Testis (tissue), 3 donors: ENCODE results near the gene DPP6. TPM values are rescaled to one million over a fixed set of nuclear protein-coding genes. Genes with fewer than 3 reads are reported as not detected.

ENCODE experiments used
- DNase-seq: peaks from one replicate; pipeline ENCODE4 v3.0.0-alpha.2; 2019
- H3K27ac ChIP-seq, 2 donors: fragments of 200-600 bp; sonication (generic); one replicate each; pipeline ENCODE4 v1.5.1; 2019
- H3K27me3 ChIP-seq: fragments of 200-600 bp; sonication (generic); one replicate; pipeline ENCODE4 v1.5.1; 2019
- H3K36me3 ChIP-seq: fragments of 200-600 bp; sonication (generic); one replicate; pipeline ENCODE4 v1.5.1; 2017; ENCODE audit warnings: low read depth; ENCODE audit errors: missing control alignments
- H3K4me1 ChIP-seq: fragments of 200-600 bp; sonication (generic); one replicate; pipeline ENCODE4 v1.5.1; 2019
- H3K4me3 ChIP-seq, 2 donors: fragments of 200-600 bp; sonication (generic); one replicate each; pipeline ENCODE4 v1.5.1; 2017 to 2019
- H3K9me3 ChIP-seq: fragments of 200-600 bp; sonication (generic); one replicate; pipeline ENCODE4 v1.5.1; 2017
- POLR2A ChIP-seq: fragments of 450-650 bp; IDR thresholded peaks from one replicate; pipeline ENCODE4 v1.6.1; 2017; ENCODE audit warnings: antibody characterized with exemption, mild to moderate bottlenecking, moderate library complexity
- WGBS, 2 donors: methylation state at CpG; one replicate each; pipeline ENCODE4 v1.1.5; 2018; 5-methylcytosine and 5-hydroxymethylcytosine counted together
- intact Hi-C: fragments of 100-400 bp; cut with DNase I; formaldehyde crosslinking; loops from one replicate; pipeline ENCODE4 v1.15.1; 2023; ENCODE audit warnings: low total_unique reads
- polyA plus RNA-seq: library from polyadenylated mRNA; stranded (reverse); fragments of 350-450 nt; fragmentation: Illumina TruSeq; extraction: RNeasy Lipid Tissue Mini Kit (QIAGEN cat#74804); gene quantifications from one replicate; pipeline ENCODE4 v1.2.3, GENCODE V29; 2014; ENCODE audit warnings: low read depth, low replicate concordance; ENCODE audit not compliant: insufficient read depth
- total RNA-seq, 2 donors: library from RNA; depleted of rRNA; stranded (reverse); fragments of >200 nt; gene quantifications; one replicate each; pipeline ENCODE4 v1.2.3, GENCODE V29; 2016
- TF ChIP-seq, protein P1 (sequence below), 3 experiments: fragments of 450-650 bp in 2 of 3; fragments of 200-600 bp in 1 of 3; sonication (generic) in 1 of 3; IDR thresholded peaks; one replicate each; pipeline ENCODE4 v1.5.1; 2016 to 2019; ENCODE audit warnings: antibody characterized with exemption in 3 of 3, mild to moderate bottlenecking in 2 of 3, moderate library complexity in 1 of 3

DPP6 gene
- total and polyA plus RNA-seq, 3 donors from 2014 or later = 26.0 to 78.3 (median 52.8) TPM

DNA sequence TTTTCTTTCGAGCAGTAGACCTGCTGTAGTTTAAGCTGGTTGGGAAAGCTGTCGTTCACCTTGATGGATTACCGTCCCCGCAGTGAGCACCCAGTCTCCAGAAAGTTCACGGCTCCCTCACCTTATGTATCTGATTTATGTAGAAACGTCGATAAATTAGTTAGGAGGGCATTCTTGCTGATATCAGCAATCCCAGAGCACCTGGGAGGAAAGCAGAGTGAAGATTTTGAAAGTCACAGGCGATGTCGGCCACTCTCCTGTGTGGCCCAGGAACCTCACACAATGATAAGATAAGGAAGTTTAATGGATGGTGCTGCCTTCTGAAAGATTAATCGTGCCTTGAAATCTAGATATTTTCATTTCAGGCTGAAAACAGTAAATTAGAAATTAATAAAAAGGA lies 336.8 kb downstream of the DPP6 start:
- H3K27ac ChIP-seq = no peak overlapping the region
- DNase-seq = no peak
- no peaks in the 10 kb centered on the region for H3K4me1 ChIP-seq
- no peaks in the 10 kb centered on the region for H3K36me3 ChIP-seq
- H3K9me3 ChIP-seq = no peaks in the 10 kb centered on the region
- intact Hi-C loops = no loop called here
- 43 to 50% methylated on average over 10 of the region's 10 CpGs for WGBS, 2 donors
- no peaks in the 10 kb centered on the region for H3K27me3 ChIP-seq
- TF ChIP-seq POLR2A = no peak
- TF ChIP-seq, protein P1, sequence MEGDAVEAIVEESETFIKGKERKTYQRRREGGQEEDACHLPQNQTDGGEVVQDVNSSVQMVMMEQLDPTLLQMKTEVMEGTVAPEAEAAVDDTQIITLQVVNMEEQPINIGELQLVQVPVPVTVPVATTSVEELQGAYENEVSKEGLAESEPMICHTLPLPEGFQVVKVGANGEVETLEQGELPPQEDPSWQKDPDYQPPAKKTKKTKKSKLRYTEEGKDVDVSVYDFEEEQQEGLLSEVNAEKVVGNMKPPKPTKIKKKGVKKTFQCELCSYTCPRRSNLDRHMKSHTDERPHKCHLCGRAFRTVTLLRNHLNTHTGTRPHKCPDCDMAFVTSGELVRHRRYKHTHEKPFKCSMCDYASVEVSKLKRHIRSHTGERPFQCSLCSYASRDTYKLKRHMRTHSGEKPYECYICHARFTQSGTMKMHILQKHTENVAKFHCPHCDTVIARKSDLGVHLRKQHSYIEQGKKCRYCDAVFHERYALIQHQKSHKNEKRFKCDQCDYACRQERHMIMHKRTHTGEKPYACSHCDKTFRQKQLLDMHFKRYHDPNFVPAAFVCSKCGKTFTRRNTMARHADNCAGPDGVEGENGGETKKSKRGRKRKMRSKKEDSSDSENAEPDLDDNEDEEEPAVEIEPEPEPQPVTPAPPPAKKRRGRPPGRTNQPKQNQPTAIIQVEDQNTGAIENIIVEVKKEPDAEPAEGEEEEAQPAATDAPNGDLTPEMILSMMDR (IDR thresholded peaks at IDR 0.05) = no peak
- H3K4me3 ChIP-seq = no peak overlapping the region

- TF ChIP-seq, protein P1 (IDR thresholded peaks at IDR 0.05) = no peak
- TF ChIP-seq POLR2A = no peak
- intact Hi-C loops = no loop called here
- no peaks in the 10 kb centered on the region for H3K27me3 ChIP-seq
- H3K36me3 ChIP-seq = no peaks in the 10 kb centered on the region
- no peak overlapping the region for H3K27ac ChIP-seq
- WGBS, 2 donors = 65 to 70% methylated on average over 17 of the region's 17 CpGs
- no peaks in the 10 kb centered on the region for H3K9me3 ChIP-seq
- no peak overlapping the region for H3K4me3 ChIP-seq
- no peaks in the 10 kb centered on the region for H3K4me1 ChIP-seq
- no peak for DNase-seq
Observed at GRCh38 chr7:154390961-154391360, 338.8 kb downstream of the DPP6 start.

DNA sequence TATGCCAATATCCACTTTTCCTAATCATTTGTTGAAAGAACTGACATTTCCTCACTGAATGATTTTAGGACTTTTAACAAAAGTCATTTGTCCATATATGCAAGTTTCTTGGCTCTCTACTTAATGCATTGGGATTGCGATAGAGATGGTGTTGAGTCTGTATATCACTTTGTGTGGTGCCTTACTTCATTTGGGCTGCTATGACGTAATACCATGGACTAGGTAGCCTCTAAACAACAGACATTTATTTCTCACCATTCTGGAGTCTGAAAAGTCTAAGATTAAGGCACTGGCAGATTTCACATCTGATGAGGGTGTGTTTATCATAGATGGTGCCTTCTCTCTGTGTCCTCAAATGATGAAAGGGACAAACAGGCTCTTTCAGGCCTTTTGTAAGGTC lies 342.6 kb downstream of the DPP6 start:
- DNase-seq = no peak
- H3K27ac ChIP-seq = no peak overlapping the region
- TF ChIP-seq, protein P1 (IDR thresholded peaks at IDR 0.05) = no peak
- TF ChIP-seq POLR2A = no peak
- H3K9me3 ChIP-seq = no peaks in the 10 kb centered on the region
- intact Hi-C loops = no loop called here
- no peaks in the 10 kb centered on the region for H3K27me3 ChIP-seq
- H3K36me3 ChIP-seq = no peaks in the 10 kb centered on the region
- H3K4me1 ChIP-seq = no peaks in the 10 kb centered on the region
- no peak overlapping the region for H3K4me3 ChIP-seq
- whole genome bisulfite sequencing, 2 donors = 92 to 97% methylated on average over 2 of the region's 2 CpGs

- no peak overlapping the region for H3K4me3 ChIP-seq
- 83 to 90% methylated on average over 8 of the region's 8 CpGs for WGBS, 2 donors
- intact Hi-C loops = no loop called here
- H3K27me3 ChIP-seq = no peaks in the 10 kb centered on the region
- H3K4me1 ChIP-seq = no peaks in the 10 kb centered on the region
- H3K36me3 ChIP-seq = no peaks in the 10 kb centered on the region
- TF ChIP-seq, protein P1 (IDR thresholded peaks at IDR 0.05) = no peak
- TF ChIP-seq POLR2A = no peak
- no peak overlapping the region for H3K27ac ChIP-seq
- H3K9me3 ChIP-seq = no peaks in the 10 kb centered on the region
- DNase-seq = no peak
Observed at GRCh38 chr7:154406312-154406711, 354.1 kb downstream of the DPP6 start.

GRCh38 chr7:154409703-154410311 lies 357.6 kb downstream of the DPP6 start:
- 55% methylated on average over 5 of the region's 5 CpGs for WGBS, 2 donors
- Histone ChIP-seq H3K4me1 (no peaks in the 10 kb centered on the region), H3K4me3 (no peak overlapping the region), H3K27me3 (no peaks in the 10 kb centered on the region), H3K36me3 (no peaks in the 10 kb centered on the region), H3K9me3 (no peaks in the 10 kb centered on the region), H3K27ac (no peak overlapping the region)
- TF ChIP-seq, protein P1 (IDR thresholded peaks at IDR 0.05) = no peak
- intact Hi-C loops = no loop called here
- DNase-seq = no peak
